ENCODE measurements around the gene PRPF38B. TPM values are rescaled to one million over a fixed set of nuclear protein-coding genes. Genes with fewer than 3 reads are reported as not detected.

Gene PRPF38B
- total and polyA plus RNA-seq, 9 of the 15 experiments (the other 6 are each of a cell fraction or from before 2014, with no cell fraction given), result 25.3 to 85.5 (median 66.4) TPM

DNA sequence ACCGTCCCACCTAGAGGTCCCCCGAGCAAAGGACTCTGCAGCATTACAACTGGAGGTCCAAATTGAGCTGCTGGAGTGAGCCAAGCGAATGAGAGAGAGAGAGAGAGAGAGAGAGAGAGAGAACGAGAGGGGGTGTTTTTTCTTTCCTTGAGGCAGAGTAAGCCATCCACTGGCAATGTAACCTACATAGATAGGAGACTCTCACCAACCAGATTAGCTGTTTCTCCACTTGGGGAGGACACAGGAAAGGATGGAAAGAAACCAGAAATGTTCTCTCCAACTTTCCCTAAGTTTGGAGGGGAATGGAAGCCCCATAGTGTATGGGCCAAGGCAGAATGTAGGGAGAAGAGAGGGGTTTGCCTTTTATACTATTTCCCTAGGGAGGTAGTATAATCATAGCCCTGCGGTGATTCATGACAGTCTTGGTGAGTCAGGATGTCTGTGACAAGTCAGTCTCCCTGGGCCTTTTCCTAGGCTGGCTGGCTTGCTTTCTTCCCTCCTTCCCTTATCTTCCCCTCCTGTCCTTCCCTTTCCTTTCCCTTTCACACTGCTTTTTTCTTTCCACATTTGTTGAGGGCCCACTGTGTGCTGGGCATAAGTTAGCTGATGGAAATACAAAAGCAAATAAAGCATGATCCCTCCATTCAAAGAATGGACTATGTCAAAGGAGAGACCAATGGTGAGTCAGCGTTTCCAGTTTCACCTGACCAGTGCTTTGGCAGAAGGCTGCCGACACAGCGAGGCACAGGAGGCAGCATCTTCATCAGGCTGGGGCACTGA is 27.7 kb downstream of the PRPF38B start (continued):
- TF ChIP-seq, protein P1, sequence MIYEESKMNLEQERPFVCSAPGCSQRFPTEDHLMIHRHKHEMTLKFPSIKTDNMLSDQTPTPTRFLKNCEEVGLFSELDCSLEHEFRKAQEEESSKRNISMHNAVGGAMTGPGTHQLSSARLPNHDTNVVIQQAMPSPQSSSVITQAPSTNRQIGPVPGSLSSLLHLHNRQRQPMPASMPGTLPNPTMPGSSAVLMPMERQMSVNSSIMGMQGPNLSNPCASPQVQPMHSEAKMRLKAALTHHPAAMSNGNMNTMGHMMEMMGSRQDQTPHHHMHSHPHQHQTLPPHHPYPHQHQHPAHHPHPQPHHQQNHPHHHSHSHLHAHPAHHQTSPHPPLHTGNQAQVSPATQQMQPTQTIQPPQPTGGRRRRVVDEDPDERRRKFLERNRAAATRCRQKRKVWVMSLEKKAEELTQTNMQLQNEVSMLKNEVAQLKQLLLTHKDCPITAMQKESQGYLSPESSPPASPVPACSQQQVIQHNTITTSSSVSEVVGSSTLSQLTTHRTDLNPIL (CRISPR knock-in tag; IDR thresholded peaks at IDR 0.05), result no peak
- TF ChIP-seq ZNF707 (CRISPR knock-in tag; conservative IDR thresholded peaks at IDR 0.05) (no peak), PML (IDR thresholded peaks at IDR 0.05; ENCODE audit: low read length) (no peak), FOXJ3 (CRISPR knock-in tag; IDR thresholded peaks at IDR 0.05) (no peak), ZNF778 (CRISPR knock-in tag; IDR thresholded peaks at IDR 0.05) (no peak), ZNF644 (tag; IDR thresholded peaks at IDR 0.05; ENCODE audit: low read depth) (no peak), MTF1 (CRISPR knock-in tag; IDR thresholded peaks at IDR 0.05; ENCODE audit: borderline replicate concordance) (no peak), ZFP1 (CRISPR knock-in tag; IDR thresholded peaks at IDR 0.05) (no peak), MEF2D (tag; conservative IDR thresholded peaks at IDR 0.05; ENCODE audit: low read depth) (no peak), PURB (CRISPR knock-in tag; IDR thresholded peaks at IDR 0.05; ENCODE audit: low read depth) (no peak)
- TF ChIP-seq, protein P2, sequence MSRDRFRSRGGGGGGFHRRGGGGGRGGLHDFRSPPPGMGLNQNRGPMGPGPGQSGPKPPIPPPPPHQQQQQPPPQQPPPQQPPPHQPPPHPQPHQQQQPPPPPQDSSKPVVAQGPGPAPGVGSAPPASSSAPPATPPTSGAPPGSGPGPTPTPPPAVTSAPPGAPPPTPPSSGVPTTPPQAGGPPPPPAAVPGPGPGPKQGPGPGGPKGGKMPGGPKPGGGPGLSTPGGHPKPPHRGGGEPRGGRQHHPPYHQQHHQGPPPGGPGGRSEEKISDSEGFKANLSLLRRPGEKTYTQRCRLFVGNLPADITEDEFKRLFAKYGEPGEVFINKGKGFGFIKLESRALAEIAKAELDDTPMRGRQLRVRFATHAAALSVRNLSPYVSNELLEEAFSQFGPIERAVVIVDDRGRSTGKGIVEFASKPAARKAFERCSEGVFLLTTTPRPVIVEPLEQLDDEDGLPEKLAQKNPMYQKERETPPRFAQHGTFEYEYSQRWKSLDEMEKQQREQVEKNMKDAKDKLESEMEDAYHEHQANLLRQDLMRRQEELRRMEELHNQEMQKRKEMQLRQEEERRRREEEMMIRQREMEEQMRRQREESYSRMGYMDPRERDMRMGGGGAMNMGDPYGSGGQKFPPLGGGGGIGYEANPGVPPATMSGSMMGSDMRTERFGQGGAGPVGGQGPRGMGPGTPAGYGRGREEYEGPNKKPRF (IDR thresholded peaks at IDR 0.05; ENCODE audit: low read depth, low read length), result no peak
- TF ChIP-seq, protein P3, sequence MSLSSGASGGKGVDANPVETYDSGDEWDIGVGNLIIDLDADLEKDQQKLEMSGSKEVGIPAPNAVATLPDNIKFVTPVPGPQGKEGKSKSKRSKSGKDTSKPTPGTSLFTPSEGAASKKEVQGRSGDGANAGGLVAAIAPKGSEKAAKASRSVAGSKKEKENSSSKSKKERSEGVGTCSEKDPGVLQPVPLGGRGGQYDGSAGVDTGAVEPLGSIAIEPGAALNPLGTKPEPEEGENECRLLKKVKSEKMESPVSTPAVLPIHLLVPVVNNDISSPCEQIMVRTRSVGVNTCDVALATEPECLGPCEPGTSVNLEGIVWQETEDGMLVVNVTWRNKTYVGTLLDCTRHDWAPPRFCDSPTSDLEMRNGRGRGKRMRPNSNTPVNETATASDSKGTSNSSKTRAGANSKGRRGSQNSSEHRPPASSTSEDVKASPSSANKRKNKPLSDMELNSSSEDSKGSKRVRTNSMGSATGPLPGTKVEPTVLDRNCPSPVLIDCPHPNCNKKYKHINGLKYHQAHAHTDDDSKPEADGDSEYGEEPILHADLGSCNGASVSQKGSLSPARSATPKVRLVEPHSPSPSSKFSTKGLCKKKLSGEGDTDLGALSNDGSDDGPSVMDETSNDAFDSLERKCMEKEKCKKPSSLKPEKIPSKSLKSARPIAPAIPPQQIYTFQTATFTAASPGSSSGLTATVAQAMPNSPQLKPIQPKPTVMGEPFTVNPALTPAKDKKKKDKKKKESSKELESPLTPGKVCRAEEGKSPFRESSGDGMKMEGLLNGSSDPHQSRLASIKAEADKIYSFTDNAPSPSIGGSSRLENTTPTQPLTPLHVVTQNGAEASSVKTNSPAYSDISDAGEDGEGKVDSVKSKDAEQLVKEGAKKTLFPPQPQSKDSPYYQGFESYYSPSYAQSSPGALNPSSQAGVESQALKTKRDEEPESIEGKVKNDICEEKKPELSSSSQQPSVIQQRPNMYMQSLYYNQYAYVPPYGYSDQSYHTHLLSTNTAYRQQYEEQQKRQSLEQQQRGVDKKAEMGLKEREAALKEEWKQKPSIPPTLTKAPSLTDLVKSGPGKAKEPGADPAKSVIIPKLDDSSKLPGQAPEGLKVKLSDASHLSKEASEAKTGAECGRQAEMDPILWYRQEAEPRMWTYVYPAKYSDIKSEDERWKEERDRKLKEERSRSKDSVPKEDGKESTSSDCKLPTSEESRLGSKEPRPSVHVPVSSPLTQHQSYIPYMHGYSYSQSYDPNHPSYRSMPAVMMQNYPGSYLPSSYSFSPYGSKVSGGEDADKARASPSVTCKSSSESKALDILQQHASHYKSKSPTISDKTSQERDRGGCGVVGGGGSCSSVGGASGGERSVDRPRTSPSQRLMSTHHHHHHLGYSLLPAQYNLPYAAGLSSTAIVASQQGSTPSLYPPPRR (CRISPR knock-in tag; IDR thresholded peaks at IDR 0.05; ENCODE audit: borderline replicate concordance), result no peak
- TF ChIP-seq, protein P4, sequence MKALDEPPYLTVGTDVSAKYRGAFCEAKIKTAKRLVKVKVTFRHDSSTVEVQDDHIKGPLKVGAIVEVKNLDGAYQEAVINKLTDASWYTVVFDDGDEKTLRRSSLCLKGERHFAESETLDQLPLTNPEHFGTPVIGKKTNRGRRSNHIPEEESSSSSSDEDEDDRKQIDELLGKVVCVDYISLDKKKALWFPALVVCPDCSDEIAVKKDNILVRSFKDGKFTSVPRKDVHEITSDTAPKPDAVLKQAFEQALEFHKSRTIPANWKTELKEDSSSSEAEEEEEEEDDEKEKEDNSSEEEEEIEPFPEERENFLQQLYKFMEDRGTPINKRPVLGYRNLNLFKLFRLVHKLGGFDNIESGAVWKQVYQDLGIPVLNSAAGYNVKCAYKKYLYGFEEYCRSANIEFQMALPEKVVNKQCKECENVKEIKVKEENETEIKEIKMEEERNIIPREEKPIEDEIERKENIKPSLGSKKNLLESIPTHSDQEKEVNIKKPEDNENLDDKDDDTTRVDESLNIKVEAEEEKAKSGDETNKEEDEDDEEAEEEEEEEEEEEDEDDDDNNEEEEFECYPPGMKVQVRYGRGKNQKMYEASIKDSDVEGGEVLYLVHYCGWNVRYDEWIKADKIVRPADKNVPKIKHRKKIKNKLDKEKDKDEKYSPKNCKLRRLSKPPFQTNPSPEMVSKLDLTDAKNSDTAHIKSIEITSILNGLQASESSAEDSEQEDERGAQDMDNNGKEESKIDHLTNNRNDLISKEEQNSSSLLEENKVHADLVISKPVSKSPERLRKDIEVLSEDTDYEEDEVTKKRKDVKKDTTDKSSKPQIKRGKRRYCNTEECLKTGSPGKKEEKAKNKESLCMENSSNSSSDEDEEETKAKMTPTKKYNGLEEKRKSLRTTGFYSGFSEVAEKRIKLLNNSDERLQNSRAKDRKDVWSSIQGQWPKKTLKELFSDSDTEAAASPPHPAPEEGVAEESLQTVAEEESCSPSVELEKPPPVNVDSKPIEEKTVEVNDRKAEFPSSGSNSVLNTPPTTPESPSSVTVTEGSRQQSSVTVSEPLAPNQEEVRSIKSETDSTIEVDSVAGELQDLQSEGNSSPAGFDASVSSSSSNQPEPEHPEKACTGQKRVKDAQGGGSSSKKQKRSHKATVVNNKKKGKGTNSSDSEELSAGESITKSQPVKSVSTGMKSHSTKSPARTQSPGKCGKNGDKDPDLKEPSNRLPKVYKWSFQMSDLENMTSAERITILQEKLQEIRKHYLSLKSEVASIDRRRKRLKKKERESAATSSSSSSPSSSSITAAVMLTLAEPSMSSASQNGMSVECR (CRISPR knock-in tag; IDR thresholded peaks at IDR 0.05), result no peak

Data from K562 (cell line).